H1 (cell line): Measurements from ENCODE around the gene VAV2. TPM values are rescaled to one million over a fixed set of nuclear protein-coding genes. Genes with fewer than 3 reads are reported as not detected.

Experiments
- CHD1 ChIP-seq: IDR thresholded peaks from 2 replicates; pipeline ENCODE4 v1.6.1; 2012; ENCODE audit warnings: low read depth, low read length, improper control_type of control experiment
- EZH2 ChIP-seq: fragments of 200-600 bp; sonication (generic); IDR thresholded peaks from 2 replicates; pipeline ENCODE4 v1.7.1; 2012; ENCODE audit warnings: low read depth, mild to moderate bottlenecking, moderate library complexity, low read length, inconsistent platforms; ENCODE audit not compliant: severe bottlenecking
- GTF2F1 ChIP-seq: IDR thresholded peaks from 2 replicates; pipeline ENCODE4 v1.6.1; 2012; ENCODE audit warnings: low read depth, low read length, improper control_type of control experiment, borderline replicate concordance
- POLR2A ChIP-seq, 2 experiments: IDR thresholded peaks; 1 replicate in 1 of 2; 2 replicates in 1 of 2; pipeline ENCODE4 v1.6.1; 2011; ENCODE audit warnings: low read depth in 2 of 2, low read length in 2 of 2, mild to moderate bottlenecking in 2 of 2; ENCODE audit errors: control extremely low read depth in 1 of 2
- polyA plus RNA-seq, 7 experiments: library from polyadenylated mRNA; depleted of rRNA in 3 of 7; stranded (reverse) in 5 of 7; unstranded in 2 of 7; fragments of >200 nt in 5 of 7; fragments of 200-250 nt in 2 of 7; gene quantifications; 1 replicate in 5 of 7; 2 replicates in 1 of 7; 4 replicates in 1 of 7; pipeline versions ENCODE4 v1.2.1 to v1.2.3, GENCODE V29; 2011 to 2013; ENCODE audit warnings: missing spikeins in 2 of 7, mixed read lengths in 2 of 7
- total RNA-seq: library from RNA; stranded (reverse); fragmentation: NEBNext Ultra II Directional; extraction: Animal tissue kit (Norgen Biotek cat#: 25700); gene quantifications from 2 replicates; pipeline ENCODE4 v1.2.1, GENCODE V29; 2021

VAV2 gene
- total and polyA plus RNA-seq, 2 of the 8 experiments (the other 6 are each of a cell fraction or from before 2014, with no cell fraction given): 13.6 to 37.6 TPM

DNA sequence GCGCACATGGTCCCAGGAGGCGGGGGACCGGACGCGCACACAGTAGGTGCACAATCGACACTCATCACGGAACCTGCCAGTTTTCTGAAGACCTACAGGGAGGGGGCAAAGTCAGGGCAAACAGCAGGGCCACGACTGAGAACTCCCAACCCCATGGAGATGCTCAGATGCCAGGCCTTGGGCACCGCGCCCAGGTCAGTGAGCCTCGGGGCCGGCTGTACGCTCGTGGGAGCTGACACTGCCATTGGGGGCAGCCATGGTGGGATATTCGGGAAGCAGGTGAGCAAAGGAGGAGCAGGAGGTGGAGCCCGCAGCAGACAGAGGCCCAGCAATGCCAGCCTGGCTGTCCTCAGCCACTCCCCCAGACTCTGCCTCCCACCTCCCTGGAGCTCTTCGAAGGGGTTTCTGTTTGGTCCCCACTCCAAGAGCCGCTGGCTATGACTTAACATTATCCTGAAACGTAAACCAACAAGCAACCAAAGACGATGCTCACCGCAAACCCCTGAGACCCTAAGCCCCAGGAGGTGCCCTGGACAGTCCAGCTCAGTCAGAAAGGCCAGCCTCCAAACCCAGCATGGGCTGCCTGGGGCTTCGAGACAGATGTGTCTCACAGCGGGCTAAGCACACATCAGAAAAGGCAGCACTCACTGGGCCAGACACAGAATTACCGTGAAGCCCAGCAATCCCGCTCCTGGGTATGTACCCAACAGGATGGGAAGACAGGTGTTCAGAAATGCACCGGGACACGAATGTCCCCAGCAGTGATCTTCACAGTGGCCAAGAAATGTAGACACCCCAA, 78.4 kb downstream of the VAV2 start (continued):
- TF ChIP-seq GTF2F1: no peak
- TF ChIP-seq POLR2A (IDR thresholded peaks at IDR 0.05; ENCODE audit: control extremely low read depth in 1 of 2, low read depth in 2 of 2, low read length in 2 of 2): no peak
- no peak for TF ChIP-seq CHD1
- no peak for TF ChIP-seq EZH2
